ENCODE results near the gene CUX1.

Gene CUX1

GRCh38 chr7:102189756-102190155 lies 372.3 kb downstream of the CUX1 start:
- TF ChIP-seq CTCF (conservative IDR thresholded peaks at IDR 0.05): no peak
- no peak overlapping the region for H3K27ac ChIP-seq

GRCh38 chr7:102190776-102191350 lies 373.4 kb downstream of the CUX1 start:
- H3K27ac ChIP-seq: no peak overlapping the region
- no peak for TF ChIP-seq CTCF (conservative IDR thresholded peaks at IDR 0.05)

GRCh38 chr7:102191556-102192379 lies 374.3 kb downstream of the CUX1 start:
- TF ChIP-seq CTCF (conservative IDR thresholded peaks at IDR 0.05): no peak
- H3K27ac ChIP-seq: no peak overlapping the region

GRCh38 chr7:102192790-102193189 lies 375.4 kb downstream of the CUX1 start:
- H3K27ac ChIP-seq: no peak overlapping the region
- no peak for TF ChIP-seq CTCF (conservative IDR thresholded peaks at IDR 0.05)

- no peak overlapping the region for H3K27ac ChIP-seq
- TF ChIP-seq CTCF (conservative IDR thresholded peaks at IDR 0.05): no peak
Measured at GRCh38 chr7:102193806-102194205, 376.4 kb downstream of the CUX1 start.

GRCh38 chr7:102195361-102195760 lies 377.9 kb downstream of the CUX1 start:
- H3K27ac ChIP-seq: no peak overlapping the region
- TF ChIP-seq CTCF (conservative IDR thresholded peaks at IDR 0.05): no peak

GRCh38 chr7:102196028-102196427 lies 378.6 kb downstream of the CUX1 start:
- no peak overlapping the region for H3K27ac ChIP-seq
- TF ChIP-seq CTCF (conservative IDR thresholded peaks at IDR 0.05): no peak

Data from VCaP (cell line).